Cerebellar cortex (tissue), 1 donor: ENCODE measurements around the gene LRRC7.

Experiments used
- DNase-seq: peaks from one replicate; pipeline ENCODE4 v3.0.0-alpha.2; 2015; ENCODE audit warnings: low spot score

LRRC7 gene

GRCh38 chr1:69567652-69568420, at the start of gene LRRC7:
Gene LRRC7 (plus strand): TSS chr1:69567922. CDS start chr1:69568640, 718 bp downstream.
- no peak for DNase-seq

DNA sequence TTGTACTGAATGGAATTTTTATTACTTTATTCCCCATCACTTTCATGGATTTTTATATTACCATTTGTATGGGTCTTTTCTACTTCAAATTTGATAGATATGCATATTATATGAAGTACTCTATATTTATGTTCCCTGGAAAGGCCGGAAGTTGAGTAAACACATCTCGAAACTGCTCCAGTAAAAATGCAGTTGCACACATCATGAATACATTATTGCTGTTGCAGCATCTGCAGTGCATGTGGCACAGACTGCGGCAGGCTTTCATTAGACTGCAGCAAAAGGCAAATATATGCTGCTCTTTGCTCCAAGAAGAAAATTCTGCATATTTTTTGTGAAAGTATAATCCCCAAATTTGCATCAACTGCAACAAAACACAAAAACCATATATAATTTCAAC, 48.7 kb upstream of the LRRC7 start:
- DNase-seq, result no peak

- DNase-seq, result no peak
These were observed 47.4 kb upstream of the LRRC7 start for GRCh38 chr1:69520326-69520725.

DNA sequence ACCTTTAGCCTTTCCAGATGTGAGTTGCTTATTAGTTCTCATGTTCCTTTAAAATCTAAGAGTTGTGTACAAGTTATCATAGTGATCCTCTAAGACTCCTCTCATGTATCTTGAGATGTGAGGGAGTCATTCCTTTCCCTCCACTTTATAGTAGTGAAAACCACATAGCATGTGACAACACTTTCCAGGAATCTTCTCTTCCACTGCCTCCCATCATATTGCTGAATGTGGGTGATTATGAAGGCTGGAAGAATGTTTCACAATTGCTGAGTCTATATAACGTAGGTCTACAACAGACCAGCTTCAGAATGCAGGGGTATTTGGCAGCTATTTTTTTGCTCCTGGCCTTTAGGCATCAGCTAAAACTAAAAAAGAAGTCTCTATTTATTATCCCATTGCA, 44.7 kb upstream of the LRRC7 start:
- DNase-seq, result no peak

DNA sequence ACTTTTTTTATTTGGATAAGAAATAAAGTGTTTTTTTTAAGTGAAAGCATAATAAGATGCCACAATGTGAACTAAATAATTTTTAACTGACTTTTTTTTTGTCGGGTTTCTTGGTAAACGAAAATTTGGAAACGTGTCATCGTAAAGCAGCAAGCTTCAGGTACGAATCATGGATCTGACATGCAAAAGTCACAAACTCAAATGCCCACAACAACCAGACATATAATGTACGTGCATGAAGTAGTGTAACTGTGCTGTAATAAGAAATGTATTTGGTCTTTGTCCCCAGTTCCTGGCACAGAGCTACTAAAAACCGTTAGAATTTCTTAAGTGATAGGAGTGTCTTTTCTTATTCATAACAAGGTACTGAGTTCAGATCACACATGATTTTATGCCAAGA, 44.3 kb upstream of the LRRC7 start:
- no peak for DNase-seq

- no peak for DNase-seq
These were observed 43.7 kb upstream of the LRRC7 start for GRCh38 chr1:69524015-69524414.

GRCh38 chr1:69527273-69527672, 40.4 kb upstream of the LRRC7 start:
- no peak for DNase-seq

DNA sequence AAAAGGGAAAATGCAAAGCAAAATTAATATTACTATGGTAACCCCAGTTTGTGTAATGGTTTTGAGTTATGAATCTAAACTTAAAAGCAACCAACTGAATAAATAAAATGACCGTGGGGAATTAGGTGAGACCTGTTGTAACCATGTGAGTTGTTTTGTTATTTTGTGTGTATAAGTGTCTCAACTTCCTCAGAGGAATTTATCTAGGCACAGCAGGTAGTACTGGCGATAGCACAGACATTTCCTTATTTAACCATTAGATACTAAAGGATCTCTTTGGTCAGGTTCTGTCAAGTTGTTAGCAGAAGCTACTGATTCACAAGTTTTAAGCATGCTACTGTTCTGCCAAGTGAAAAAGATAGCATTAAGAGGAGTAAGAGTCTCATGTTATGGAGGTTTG, 39.3 kb upstream of the LRRC7 start:
- DNase-seq, result no peak

GRCh38 chr1:69533343-69533742, 34.4 kb upstream of the LRRC7 start:
- no peak for DNase-seq

DNA sequence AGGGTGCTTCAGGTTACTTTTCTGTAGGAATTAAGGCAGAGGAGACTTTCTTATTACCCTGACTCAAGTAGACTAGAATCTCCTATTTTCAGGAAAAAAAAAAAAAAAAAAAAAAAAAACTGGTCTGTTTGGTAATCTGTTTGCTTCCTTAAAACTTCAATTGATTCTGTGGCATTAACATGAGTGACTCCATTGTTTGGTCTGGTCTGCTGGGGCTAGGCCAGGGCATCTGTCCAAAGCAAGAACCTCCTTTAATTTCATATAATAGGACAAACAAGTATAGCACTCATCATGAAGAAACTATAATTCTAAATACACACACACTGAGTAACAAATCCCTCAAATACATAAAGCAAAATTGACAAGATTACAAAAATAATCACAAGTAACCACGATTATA, 32.9 kb upstream of the LRRC7 start:
- DNase-seq, result no peak

DNA sequence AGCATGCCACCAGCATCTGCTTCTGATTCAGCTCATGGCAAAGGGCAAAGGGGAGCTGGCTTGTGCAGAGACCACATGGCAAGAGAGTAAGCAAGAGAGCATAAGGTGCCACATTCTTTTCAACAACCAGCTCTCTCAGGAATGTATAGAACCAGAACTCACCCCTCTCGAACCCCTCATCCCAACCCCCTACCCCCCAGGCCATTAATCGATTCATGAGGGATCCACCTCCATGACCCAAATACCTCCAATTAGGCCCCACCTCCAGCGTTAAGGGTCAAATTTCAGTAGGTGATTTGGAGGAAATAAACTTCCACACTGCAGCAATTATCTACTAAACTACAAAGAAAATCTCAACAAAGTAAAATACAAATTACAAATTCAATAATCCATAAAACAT, 32.2 kb upstream of the LRRC7 start:
- no peak for DNase-seq

- no peak for DNase-seq
These were observed 27.7 kb upstream of the LRRC7 start for GRCh38 chr1:69540052-69540451.

DNA sequence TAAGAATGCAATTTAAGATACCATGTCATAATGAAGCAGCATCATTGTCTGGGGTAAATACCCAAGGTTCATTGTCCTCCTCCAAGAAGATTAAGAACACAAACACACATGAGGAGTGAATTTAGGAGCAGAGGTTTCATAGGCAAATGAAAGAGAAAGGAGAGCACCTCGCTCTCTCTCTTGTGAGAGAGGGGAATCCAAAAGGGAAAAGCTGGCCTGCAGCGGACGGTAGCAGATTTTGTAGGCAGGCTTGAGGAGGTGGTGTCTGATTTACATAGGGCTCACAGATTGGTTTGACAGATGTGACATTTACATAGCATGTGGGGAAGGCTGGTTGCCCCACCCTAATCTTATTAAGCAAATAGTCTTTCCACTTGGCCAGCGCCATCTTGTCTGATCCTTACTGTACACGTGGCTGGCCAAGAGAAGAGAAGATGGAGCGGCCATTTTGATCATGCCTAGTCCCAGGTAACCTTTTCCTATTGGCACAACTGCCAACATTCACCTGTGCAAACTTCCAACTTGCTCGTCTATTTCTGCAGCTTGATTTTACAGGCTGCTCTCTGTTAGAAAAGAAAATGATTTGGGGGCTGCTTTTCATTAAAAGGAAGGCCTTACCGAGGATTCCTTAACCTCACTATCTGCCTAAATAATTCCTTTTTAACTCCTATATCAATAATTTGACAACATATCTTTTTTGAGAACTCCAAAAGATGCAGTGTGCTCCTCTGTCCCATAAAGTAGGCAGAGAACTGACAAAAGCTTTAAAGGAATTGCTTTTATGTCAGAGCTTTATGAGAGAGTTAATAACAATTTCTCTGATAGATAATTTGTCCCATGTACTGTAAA, 16.0 kb upstream of the LRRC7 start:
- DNase-seq, result no peak

GRCh38 chr1:69553726-69554125, 14.0 kb upstream of the LRRC7 start:
- no peak for DNase-seq

GRCh38 chr1:69568421-69569174, 876 bp downstream of the LRRC7 start:
- DNase-seq, result no peak

DNA sequence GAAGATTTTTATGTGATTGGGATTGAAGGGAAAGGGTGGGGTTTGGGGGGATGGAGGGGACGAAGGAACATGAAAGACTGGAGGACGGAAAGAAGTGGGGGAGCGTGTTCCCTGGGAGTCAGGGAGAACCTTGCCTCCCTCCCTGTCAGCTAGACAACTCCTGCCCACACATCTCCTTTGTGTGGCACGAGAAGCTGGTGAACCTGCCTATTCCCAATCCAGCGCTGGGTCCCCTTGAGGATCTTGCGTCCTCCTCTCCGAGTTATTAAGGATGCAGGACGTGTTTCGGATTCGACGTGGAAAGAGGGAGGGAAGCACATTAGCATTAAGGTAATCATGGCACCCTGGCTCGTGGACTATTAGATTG, 1.4 kb downstream of the LRRC7 start:
- DNase-seq, result no peak

DNA sequence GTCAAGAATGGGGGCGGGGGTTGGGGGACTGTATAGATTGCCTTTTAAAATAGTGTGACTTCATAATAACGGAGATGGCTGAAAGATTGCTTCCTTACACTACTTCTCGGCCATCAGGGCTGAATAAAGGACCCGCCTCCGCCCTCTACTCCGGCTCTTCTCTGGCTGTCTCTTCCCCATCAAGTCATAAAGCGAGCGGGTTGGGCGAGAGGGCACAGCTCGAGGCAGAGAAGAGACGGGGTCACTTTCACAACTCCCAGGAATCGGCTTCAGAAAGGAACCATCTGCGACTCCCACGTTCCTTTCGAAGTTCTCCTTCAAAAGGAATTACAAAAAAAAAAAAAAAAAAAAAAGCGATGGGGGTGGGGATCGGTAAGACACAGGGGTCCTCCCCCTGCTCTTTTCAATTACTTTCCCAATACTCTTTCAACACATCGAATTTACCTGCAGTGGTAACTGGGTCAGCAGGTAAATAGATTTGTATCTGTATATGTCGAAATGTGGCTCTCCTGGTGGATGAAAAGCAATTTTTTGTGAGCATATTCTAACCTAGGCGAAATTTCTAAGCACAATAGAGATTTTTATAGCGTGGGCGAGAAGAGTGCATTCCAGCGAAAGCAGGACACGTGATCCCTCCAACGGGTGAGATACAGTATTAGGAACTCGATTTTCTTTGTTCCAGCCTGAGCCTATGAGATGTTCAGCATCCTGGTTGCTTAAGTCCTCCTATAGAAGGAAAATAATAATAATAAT, 2.0 kb downstream of the LRRC7 start:
- no peak for DNase-seq

DNA sequence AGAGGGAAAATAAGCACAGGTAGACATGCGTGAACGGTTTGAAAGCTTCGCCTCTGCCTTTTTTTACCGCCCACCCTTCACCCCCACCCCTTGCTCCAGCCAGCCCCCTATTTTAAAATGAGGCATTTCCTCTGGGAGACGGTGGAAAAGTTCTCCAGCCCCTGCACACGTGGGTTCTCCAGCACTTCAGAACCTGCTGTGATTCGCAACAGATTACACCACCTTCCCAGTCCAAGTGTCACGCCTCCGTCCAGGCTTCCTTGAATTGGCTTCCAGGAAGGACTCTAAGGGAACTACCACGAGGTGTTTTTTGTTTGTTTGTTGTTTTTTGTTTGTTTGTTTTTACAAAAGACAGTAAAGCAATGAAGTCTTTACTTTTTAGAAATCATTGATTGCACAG, 2.6 kb downstream of the LRRC7 start:
- no peak for DNase-seq

DNA sequence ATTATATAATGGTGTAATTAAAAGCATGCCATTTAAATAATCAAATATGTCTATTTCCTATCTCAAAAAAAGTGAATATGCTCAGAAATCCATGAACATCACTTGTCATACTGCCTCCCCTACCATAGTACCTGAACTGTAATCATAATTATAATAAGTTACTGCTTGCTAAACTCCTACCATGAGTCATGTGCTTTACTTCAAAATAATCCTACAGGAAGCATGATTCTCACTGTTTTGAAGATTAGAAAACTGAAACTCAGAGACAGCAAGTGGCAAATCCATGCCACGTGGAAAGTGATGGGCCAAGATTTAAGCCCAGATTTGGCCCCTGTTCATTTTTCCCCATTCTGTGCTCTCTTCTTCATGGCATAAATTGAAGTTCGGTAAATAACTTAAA, 5.2 kb downstream of the LRRC7 start:
- no peak for DNase-seq

DNA sequence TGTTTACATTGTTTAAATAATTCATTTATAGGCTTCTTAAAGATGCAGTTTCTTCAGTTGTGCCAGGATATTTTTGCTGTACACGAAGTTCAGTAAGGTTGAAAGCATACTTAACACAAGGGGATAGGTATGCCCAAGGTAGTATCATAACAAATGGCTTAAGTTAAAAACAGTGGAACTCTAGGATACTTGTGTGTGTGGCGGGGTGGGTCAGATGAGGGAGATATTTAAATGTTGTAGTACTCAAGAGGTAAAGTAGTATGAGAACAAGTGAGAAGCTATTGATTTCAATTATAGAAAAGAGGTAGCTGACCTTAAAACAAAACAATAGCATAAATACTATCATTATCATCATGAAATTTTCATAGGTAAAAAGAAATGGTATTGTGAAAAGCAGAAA, 6.2 kb downstream of the LRRC7 start:
- no peak for DNase-seq

DNA sequence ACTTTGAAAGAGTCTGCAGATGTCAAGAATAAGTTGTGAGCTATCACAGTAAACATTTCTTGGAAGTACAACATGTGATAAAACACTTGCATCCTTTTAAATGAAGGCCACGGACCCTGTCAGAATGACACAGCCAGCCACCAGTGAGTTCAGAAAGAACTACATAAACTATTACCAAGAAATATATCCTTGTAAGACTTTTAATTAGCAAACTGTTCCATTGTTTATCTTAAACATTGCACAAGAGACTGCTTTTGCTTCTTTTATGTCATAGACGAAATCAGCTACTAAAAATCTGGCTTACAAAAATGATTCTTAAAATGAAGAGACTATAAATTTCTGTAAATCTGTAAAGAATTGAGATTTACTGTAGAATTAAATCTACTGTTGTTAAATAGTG, 17.9 kb downstream of the LRRC7 start:
- no peak for DNase-seq

GRCh38 chr1:69587391-69587790, 19.7 kb downstream of the LRRC7 start:
- no peak for DNase-seq
